Measurements from ENCODE around the gene ARAF. TPM values are rescaled to one million over a fixed set of nuclear protein-coding genes. Genes with fewer than 3 reads are reported as not detected.

Gene ARAF
- total RNA-seq, 1 donor from 2014 or later, result 40.2 TPM

DNA sequence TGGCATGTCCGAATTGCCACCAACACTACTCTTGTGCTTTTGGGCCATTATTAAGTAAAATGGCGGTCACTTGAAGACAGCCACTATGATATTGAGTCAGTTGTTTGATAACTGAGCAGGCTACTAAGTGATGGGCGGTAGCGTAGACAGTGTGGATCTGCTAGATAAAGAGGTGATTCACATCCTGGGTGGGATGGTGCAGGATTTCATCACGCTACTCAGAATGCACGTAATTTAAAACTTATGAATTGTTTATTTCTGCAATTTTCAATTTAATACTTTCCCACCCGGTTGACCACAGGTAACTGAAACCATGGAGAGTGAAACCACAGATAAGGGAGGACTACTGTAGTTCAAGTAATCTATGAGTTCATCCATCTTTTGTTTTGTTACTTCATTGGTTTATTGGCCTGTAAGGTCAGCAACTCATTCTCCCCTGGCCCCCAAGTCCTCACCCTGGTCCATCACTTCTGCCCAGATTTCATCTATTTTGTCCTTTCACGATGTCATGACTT lies 2.9 kb downstream of the ARAF start:
- DNase-seq (ENCODE audit: low read depth), result no peak

DNA sequence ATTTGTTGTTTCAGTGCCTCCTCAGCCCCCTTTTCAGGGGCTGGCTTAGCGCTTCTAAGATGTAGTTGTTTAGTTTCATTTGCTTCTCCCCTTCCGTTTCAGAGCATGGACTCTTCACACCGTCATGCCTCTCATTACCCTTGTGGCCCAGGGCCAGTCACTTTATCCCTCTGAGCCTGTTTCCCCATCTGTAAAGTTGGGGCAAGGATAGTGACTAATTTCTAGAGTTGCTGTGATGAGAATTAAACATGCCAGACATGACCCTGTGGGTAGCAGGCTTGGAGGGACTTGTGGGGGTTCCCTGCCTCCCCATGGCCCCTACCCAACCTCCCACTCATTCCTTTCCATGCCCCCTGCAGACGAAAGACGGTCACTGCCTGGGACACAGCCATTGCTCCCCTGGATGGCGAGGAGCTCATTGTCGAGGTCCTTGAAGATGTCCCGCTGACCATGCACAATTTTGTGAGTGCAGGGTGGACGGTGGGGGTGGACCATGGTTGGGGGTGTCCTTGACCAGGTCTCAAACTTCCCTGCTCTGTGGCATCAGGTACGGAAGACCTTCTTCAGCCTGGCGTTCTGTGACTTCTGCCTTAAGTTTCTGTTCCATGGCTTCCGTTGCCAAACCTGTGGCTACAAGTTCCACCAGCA lies 3.6 kb downstream of the ARAF start:
- no peak for DNase-seq (ENCODE audit: low read depth)

DNA sequence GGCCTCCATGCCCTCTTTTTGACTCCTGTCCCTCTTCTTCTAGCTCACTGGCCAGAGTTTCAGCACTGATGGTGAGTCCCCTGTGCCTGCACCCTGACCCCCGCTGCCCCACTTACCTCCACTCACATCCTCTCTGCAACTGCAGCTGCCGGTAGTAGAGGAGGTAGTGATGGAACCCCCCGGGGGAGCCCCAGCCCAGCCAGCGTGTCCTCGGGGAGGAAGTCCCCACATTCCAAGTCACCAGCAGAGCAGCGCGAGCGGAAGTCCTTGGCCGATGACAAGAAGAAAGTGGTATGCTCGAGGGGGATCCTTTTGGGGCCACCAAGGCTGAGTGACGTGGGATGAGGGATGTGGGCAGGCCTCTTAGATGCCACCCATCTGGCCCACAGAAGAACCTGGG lies 5.8 kb downstream of the ARAF start:
- DNase-seq (ENCODE audit: low read depth), result no peak

DNA sequence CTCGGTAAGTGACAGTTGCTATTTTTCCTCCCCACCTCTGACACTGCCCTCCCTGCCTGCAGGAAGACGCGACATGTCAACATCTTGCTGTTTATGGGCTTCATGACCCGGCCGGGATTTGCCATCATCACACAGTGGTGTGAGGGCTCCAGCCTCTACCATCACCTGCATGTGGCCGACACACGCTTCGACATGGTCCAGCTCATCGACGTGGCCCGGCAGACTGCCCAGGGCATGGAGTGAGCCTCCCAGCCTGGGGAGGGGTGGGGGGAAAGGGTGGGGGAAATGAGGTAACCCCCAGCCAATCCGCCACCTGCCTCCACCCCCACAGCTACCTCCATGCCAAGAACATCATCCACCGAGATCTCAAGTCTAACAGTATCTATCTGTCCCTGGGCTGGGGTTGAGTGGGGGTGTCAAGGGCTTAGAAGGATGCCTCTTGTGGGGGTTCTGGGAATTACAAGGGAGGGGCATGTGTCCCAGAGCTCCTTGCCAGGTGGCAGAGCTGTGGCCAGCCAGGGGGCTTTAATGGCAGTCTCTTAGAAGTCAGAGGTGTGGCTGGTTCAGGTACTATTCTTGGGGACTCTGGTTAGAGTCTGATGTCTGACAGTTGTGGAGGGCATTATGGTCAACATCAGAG lies 7.8 kb downstream of the ARAF start:
- DNase-seq (ENCODE audit: low read depth), result no peak

DNA sequence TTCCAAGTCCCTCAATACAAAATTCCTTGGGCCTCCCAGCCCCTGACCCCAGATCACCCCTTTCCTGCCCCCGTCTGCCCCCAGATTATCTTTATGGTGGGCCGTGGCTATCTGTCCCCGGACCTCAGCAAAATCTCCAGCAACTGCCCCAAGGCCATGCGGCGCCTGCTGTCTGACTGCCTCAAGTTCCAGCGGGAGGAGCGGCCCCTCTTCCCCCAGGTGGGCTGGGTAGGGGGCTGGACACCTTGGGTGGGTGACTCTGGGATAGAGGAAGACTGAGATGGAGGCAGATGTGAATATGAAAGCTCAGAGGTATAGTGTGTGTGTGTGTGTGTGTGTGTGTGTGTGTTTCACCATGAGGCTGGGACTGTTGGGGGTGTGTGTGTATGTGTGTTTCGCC lies 9.8 kb downstream of the ARAF start:
- no peak for DNase-seq (ENCODE audit: low read depth)

GRCh38 chrX:47571215-47571614 lies 10.2 kb downstream of the ARAF start:
- no peak for DNase-seq (ENCODE audit: low read depth)

DNA sequence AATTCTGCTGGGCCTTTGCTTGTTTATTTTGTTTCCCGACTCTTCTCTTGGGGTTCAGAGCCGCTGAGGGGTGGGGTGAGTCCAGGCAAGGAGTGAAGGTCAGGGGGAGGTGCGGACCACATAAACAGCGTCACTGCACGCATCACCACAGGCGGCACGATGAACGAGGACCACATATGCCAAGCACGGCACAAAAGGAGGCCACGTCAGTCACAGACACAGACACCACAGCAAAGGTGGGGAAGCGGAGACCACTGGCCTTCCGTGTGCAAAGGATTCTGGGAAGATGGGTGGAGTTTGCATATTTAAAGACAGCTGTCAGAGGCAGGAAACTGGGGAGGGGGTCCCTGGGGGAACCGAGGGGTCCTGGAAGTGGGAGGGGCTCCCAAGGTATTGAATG lies 10.9 kb downstream of the ARAF start:
- no peak for DNase-seq (ENCODE audit: low read depth)

DNA sequence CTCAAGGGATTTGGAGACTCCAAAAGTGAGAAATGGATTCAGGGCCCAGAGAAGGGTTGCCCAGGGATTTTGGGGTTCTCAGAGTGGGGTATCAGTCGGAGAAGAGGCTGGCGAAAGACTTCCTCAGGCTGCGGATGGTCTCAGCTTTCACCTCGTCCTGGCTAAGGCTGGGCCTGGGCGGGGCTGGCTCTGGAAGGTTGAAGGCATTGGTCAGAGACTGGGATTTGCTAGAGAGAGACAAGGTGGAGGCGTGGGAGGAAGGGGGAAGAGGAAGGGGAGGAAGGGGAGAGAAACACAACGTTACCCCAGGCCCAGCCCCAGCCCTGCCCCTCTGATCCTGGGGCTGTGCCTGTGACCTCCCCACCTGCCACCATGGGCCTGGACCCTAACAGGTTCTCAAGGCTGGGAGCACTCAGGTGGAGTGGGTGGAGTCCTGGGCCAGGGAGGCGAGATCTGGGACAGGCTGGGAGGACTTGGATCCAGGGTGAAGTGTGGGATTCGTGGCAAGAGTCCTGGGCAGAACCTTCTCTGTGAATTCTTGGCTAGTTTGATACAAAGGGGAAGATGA lies 11.9 kb downstream of the ARAF start:
- DNase-seq (ENCODE audit: low read depth), result no peak

GRCh38 chrX:47573341-47574075 lies 12.5 kb downstream of the ARAF start:
- DNase-seq (ENCODE audit: low read depth), result peak; percentile 22

GRCh38 chrX:47574076-47574546 lies 13.1 kb downstream of the ARAF start:
- DNase-seq (ENCODE audit: low read depth), result no peak

- no peak for DNase-seq (ENCODE audit: low read depth)
These were observed 13.7 kb downstream of the ARAF start for GRCh38 chrX:47574547-47575301.

- DNase-seq (ENCODE audit: low read depth), result no peak
These were observed 15.3 kb downstream of the ARAF start for GRCh38 chrX:47576021-47576898.

DNA sequence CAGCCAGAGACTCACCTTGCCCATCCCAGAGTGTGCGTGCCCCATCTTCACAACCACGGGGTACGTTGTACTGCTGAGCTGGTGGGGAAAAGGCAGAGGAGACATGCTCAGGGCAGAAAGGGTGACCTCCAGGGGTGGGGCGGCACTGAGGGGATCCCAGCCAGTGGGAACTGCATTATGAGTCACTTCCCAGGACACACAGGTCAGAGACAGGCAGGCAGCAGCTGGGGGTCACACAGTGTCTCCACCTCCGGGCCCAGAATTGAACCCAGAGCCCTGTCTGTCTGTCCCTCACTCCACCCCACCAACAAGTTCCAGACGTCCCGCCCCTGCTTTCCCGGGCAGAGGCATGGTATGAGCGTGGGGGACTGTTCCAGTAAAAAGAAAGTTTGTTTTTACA lies 16.4 kb downstream of the ARAF start:
- DNase-seq (ENCODE audit: low read depth), result no peak

DNA sequence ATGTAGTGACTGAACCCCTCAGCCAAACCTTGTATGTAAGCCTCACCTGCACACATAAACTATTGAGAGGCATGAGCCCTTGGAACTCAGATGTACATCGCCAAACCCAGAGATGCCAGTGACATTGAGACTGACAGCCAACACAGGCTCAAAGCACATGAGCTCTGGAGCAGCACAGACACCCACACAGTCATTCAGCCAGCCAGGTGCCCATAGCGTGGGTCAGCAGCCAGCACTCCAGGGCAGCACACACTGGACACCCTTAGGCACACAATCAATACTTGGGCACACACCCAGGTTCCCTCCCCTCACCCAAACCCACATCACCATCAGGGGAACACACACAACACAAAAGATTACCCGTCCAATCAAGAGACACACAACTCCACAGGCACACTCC lies 16.9 kb downstream of the ARAF start:
- DNase-seq (ENCODE audit: low read depth), result no peak

- no peak for DNase-seq (ENCODE audit: low read depth)
These were observed 17.7 kb downstream of the ARAF start for GRCh38 chrX:47578692-47579091.

DNA sequence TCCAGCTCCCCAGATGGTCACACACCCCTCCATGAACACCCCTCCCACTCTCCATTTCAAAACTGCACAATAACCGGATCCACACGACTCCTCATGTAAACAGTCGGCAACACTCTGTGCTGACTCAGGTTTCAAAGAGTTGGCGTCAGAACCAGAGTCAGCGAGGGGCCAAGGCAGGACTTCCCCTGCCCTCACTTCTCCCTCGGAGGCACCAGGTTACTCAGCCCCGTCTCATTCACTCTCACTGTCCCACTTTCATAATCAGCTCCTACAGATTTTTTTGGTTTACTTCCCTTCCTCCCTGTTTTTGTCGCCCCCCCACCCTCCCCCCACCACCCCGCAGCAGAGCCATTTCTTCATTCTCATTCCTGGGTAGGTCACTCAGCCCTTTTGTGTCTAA lies 18.5 kb downstream of the ARAF start:
- no peak for DNase-seq (ENCODE audit: low read depth)

- peak; percentile 93 for DNase-seq (ENCODE audit: low read depth)
These were observed 21.0 kb downstream of the ARAF start, which contains the start of gene TIMP1 for GRCh38 chrX:47581731-47582647. TSS of gene TIMP1 (plus strand) at chrX:47582436. CDS start at chrX:47583416, 980 bp downstream.

- no peak for DNase-seq (ENCODE audit: low read depth)
These were observed 22.3 kb downstream of the ARAF start for GRCh38 chrX:47583240-47583861.

Data from myocyte (in vitro differentiated cells).